Measurements from ENCODE around the gene DVL1. TPM values are rescaled to one million over a fixed set of nuclear protein-coding genes. Genes with fewer than 3 reads are reported as not detected.

The DVL1 gene
- total RNA-seq, 1 experiment from 2014 or later: 71.0 TPM

- H3K4me1 ChIP-seq (ENCODE audit: insufficient read depth, low read length): no peaks in the 10 kb centered on the region; the same call in 1 of the 2 replicates
- peaks cover 9% of the 10 kb centered on the region for H3K23me2 ChIP-seq (ENCODE audit: insufficient read length, low read depth, low read length, poor library complexity, severe bottlenecking)
- H3T11ph ChIP-seq (ENCODE audit: low read length): no peak overlapping the region
- WGBS (ENCODE audit: extremely low coverage, insufficient read length, low lambda C conversion rate): no CpG with 5 or more reads among the region's 15 CpGs
- no peaks in the 10 kb centered on the region for H3K9me3 ChIP-seq (ENCODE audit: control insufficient read depth, low read depth, low read length)
- H3K27ac ChIP-seq (ENCODE audit: insufficient read length, low read depth, low read length): no peak overlapping the region
- H2AFZ ChIP-seq (ENCODE audit: low read length): no peak overlapping the region
- H3K18ac ChIP-seq (ENCODE audit: insufficient read length, low read depth, low read length): no peak overlapping the region
- no peak overlapping the region for H2BK20ac ChIP-seq (ENCODE audit: low read depth, low read length, poor library complexity, severe bottlenecking)
- H4K8ac ChIP-seq (replicated peaks; ENCODE audit: insufficient read length, low read depth, low read length): no peak overlapping the region
- H3K36me3 Mint-ChIP-seq (ENCODE audit: insufficient read depth in 1 of 3, low read depth in 3 of 3): peaks cover 21 to 25% (median 23%) of the 10 kb centered on the region in 3 experiments
- TF ChIP-seq, protein P1, sequence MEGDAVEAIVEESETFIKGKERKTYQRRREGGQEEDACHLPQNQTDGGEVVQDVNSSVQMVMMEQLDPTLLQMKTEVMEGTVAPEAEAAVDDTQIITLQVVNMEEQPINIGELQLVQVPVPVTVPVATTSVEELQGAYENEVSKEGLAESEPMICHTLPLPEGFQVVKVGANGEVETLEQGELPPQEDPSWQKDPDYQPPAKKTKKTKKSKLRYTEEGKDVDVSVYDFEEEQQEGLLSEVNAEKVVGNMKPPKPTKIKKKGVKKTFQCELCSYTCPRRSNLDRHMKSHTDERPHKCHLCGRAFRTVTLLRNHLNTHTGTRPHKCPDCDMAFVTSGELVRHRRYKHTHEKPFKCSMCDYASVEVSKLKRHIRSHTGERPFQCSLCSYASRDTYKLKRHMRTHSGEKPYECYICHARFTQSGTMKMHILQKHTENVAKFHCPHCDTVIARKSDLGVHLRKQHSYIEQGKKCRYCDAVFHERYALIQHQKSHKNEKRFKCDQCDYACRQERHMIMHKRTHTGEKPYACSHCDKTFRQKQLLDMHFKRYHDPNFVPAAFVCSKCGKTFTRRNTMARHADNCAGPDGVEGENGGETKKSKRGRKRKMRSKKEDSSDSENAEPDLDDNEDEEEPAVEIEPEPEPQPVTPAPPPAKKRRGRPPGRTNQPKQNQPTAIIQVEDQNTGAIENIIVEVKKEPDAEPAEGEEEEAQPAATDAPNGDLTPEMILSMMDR (conservative IDR thresholded peaks at IDR 0.05): peak; percentile 61
- no peak overlapping the region for H2AK5ac ChIP-seq (ENCODE audit: insufficient read length, low read length)
- no peak overlapping the region for H4K91ac ChIP-seq (ENCODE audit: insufficient read length, low read depth, low read length)
- no peak for DNase-seq
- H3K56ac ChIP-seq (ENCODE audit: insufficient read length, low read depth, low read length): no peak overlapping the region
- H3K9ac ChIP-seq (ENCODE audit: extremely low read depth, insufficient read length, low read length): no peak overlapping the region
- H2BK120ac ChIP-seq (ENCODE audit: low read depth, low read length, poor library complexity, severe bottlenecking): no peak overlapping the region
- H4K5ac ChIP-seq (ENCODE audit: insufficient read length, low read depth, low read length): no peak overlapping the region
- H3K79me2 ChIP-seq (ENCODE audit: insufficient read depth, low read length): peaks cover 3% of the 10 kb centered on the region; the same call in 1 of the 2 replicates
- no peak overlapping the region for H3K4ac ChIP-seq (ENCODE audit: low read depth, low read length)
- no peak overlapping the region for H2BK5ac ChIP-seq (ENCODE audit: insufficient read length, low read length)
- H4K20me1 ChIP-seq (ENCODE audit: control insufficient read depth, insufficient read depth, insufficient read length): peaks cover 3% of the 10 kb centered on the region
- H3K4me3 Mint-ChIP-seq: no peak overlapping the region
- no peak overlapping the region for H3K4me2 ChIP-seq (ENCODE audit: insufficient read depth, insufficient read length, low read length)
- no peaks in the 10 kb centered on the region for H3K27me3 ChIP-seq (ENCODE audit: insufficient read depth, low read length)
- peaks cover 0 to 8% of the 10 kb centered on the region in 2 experiments; a peak in 3 of 5 replicates for H3K9me3 Mint-ChIP-seq
- no peak overlapping the region for H2BK12ac ChIP-seq (ENCODE audit: insufficient read length, low read depth, low read length)
- H3K79me1 ChIP-seq (ENCODE audit: insufficient read depth, low read depth, low read length, poor library complexity, severe bottlenecking): peaks cover 13% of the 10 kb centered on the region
- H3K14ac ChIP-seq (ENCODE audit: insufficient read depth, low read length): no peak overlapping the region
- H3K23ac ChIP-seq (ENCODE audit: insufficient read length, low read depth, low read length): no peak overlapping the region
- no peak overlapping the region for H3K27ac Mint-ChIP-seq
- no peak overlapping the region for H2BK15ac ChIP-seq (ENCODE audit: low read depth, low read length)
- peaks cover 6 to 15% of the 10 kb centered on the region in 2 experiments for H3K4me1 Mint-ChIP-seq
- no peaks in the 10 kb centered on the region for H3K27me3 Mint-ChIP-seq (ENCODE audit: low read depth)
Observed at GRCh38 chr1:1344655-1345361, 4.4 kb downstream of the DVL1 start.
